Measurements from ENCODE around the gene KRTAP12-3. TPM values are rescaled to one million over a fixed set of nuclear protein-coding genes. Genes with fewer than 3 reads are reported as not detected.

KRTAP12-3 gene
- total and polyA plus RNA-seq, 2 donors (not counting 1 experiment from before 2014, with no cell fraction given), result not detected

DNA sequence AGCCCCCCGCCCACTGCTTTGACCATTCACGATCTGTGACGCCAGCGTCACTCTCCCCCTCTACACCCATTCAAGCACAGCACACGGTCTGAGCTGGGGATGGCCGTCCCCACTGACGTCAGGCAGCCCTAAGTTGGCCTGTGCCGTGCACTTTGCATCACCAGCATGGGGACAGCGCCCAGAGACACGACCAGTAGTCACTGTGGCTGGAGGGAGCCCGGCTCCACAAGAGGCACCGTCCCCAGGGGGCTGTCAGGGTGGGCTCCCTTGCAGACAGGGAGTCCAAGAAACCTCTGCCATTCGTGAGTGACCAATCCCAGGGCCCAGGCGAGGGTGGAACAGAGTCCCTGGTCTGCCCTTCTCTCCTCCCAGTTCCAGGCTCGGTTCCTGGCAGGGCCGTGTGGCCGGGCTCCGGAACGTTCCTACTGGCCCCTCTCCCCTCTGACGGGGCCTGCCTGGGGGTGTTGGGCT, 43.5 kb upstream of the KRTAP12-3 start:
- H3K4me2 ChIP-seq (replicated peaks; ENCODE audit: low read depth, low read length, poor library complexity, severe bottlenecking), result no peak overlapping the region
- peaks cover 2 to 45% (median 22%) of the 10 kb centered on the region in 3 donors for H3K9me3 ChIP-seq (ENCODE audit: control extremely low read depth in 1 of 3, control insufficient read depth in 2 of 3, insufficient read depth in 1 of 3, low read length in 2 of 3)
- H3K27me3 Mint-ChIP-seq, result peaks cover 4% of the 10 kb centered on the region
- H3K79me2 ChIP-seq (ENCODE audit: control insufficient read depth, insufficient read depth, low read length), result no peaks in the 10 kb centered on the region
- peaks cover 13% of the 10 kb centered on the region for H3K9me3 Mint-ChIP-seq (ENCODE audit: insufficient read depth)
- peaks cover 12% of the 10 kb centered on the region for H3K4me1 Mint-ChIP-seq
- ChIA-PET POLR2A (no interaction called here), CTCF (no interaction called here)
- DNase-seq, result no peak
- H4K20me1 ChIP-seq (ENCODE audit: control insufficient read depth, insufficient read depth, low read length, poor library complexity, severe bottlenecking), result no peaks in the 10 kb centered on the region
- H3K27ac Mint-ChIP-seq, result no peak overlapping the region
- ATAC-seq (ENCODE audit: low read depth), result no peak
- WGBS (ENCODE audit: insufficient coverage), result 79% methylated on average over 14 of the region's 20 CpGs
- no peak overlapping the region for H3K9ac ChIP-seq (ENCODE audit: low read length)
- peaks cover 10 to 11% of the 10 kb centered on the region in 2 donors for H3K4me1 ChIP-seq (ENCODE audit: control insufficient read depth in 2 of 2, insufficient read depth in 2 of 2, low read length in 2 of 2)
- H3K36me3 ChIP-seq (replicated peaks in 1 of 2; ENCODE audit: control extremely low read depth in 1 of 2, control insufficient read depth in 1 of 2, extremely low read depth in 1 of 2, insufficient read depth in 2 of 2, low read length in 1 of 2), result no peaks in the 10 kb centered on the region
- H3K27me3 ChIP-seq (replicated peaks in 1 of 4; ENCODE audit: control extremely low read depth in 1 of 4, control insufficient read depth in 3 of 4, insufficient read depth in 4 of 4, low read length in 3 of 4), result peaks cover 0 to 3% (median 1%) of the 10 kb centered on the region in 4 experiments
- TF ChIP-seq, protein P1, sequence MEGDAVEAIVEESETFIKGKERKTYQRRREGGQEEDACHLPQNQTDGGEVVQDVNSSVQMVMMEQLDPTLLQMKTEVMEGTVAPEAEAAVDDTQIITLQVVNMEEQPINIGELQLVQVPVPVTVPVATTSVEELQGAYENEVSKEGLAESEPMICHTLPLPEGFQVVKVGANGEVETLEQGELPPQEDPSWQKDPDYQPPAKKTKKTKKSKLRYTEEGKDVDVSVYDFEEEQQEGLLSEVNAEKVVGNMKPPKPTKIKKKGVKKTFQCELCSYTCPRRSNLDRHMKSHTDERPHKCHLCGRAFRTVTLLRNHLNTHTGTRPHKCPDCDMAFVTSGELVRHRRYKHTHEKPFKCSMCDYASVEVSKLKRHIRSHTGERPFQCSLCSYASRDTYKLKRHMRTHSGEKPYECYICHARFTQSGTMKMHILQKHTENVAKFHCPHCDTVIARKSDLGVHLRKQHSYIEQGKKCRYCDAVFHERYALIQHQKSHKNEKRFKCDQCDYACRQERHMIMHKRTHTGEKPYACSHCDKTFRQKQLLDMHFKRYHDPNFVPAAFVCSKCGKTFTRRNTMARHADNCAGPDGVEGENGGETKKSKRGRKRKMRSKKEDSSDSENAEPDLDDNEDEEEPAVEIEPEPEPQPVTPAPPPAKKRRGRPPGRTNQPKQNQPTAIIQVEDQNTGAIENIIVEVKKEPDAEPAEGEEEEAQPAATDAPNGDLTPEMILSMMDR (IDR thresholded peaks at IDR 0.05), result no peak
- no peak for TF ChIP-seq EZH2 (IDR thresholded peaks at IDR 0.05; ENCODE audit: borderline replicate concordance, insufficient read depth, low read depth, low read length, poor library complexity, severe bottlenecking)
- H3K4me3 Mint-ChIP-seq, result no peak overlapping the region
- H3K27ac ChIP-seq (ENCODE audit: low read length in 2 of 2), result no peak overlapping the region
- no peak overlapping the region for H3K4me3 ChIP-seq (ENCODE audit: control extremely low read depth in 1 of 5, extremely low read depth in 1 of 5, insufficient read depth in 1 of 5, low read depth in 2 of 5, low read length in 4 of 5)
- no peak overlapping the region for H2AFZ ChIP-seq (ENCODE audit: insufficient read depth, low read depth, low read length, poor library complexity, severe bottlenecking)
- intact Hi-C loops (cut with micrococcal nuclease), result no loop called here

DNA sequence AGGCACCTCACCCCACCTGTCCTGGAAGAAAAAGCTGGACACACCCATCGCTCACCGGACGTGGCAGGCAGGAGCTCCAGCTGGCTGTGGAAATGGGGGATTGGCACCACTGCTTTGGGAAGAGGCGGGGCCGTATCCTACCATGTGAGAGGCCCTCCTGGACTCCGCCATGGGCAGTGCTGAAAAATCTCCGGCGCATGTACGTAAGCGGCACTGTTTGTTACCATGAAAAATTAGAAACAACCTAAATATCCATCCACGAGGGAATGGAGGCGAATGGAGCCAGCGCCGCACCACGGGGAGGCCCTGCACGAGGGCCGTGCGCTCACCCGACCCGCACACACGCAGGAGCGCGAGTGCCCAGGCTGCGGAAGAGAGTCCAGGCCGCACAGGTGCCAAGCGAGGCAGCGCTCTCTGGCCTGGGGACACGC, 42.8 kb upstream of the KRTAP12-3 start:
- ChIA-PET CTCF (interaction anchor here (0.6 kb wide), 1 partner anchor 480 kb away, joined by 3 read pairs; no protein-coding TSS in a partner anchor), POLR2A (no interaction called here)
- peaks cover 0 to 3% (median 1%) of the 10 kb centered on the region in 4 experiments for H3K27me3 ChIP-seq (replicated peaks in 1 of 4; ENCODE audit: control extremely low read depth in 1 of 4, control insufficient read depth in 3 of 4, insufficient read depth in 4 of 4, low read length in 3 of 4)
- peaks cover 14% of the 10 kb centered on the region for H3K4me1 Mint-ChIP-seq
- peaks cover 4% of the 10 kb centered on the region for H3K27me3 Mint-ChIP-seq
- TF ChIP-seq, protein P1 (IDR thresholded peaks at IDR 0.05), result no peak
- TF ChIP-seq EZH2 (IDR thresholded peaks at IDR 0.05; ENCODE audit: borderline replicate concordance, insufficient read depth, low read depth, low read length, poor library complexity, severe bottlenecking), result no peak
- H3K4me3 ChIP-seq (ENCODE audit: control extremely low read depth in 1 of 5, extremely low read depth in 1 of 5, insufficient read depth in 1 of 5, low read depth in 2 of 5, low read length in 4 of 5), result no peak overlapping the region
- no peak overlapping the region for H3K9ac ChIP-seq (ENCODE audit: low read length)
- WGBS (ENCODE audit: insufficient coverage), result 90% methylated on average over 21 of the region's 28 CpGs
- H3K27ac ChIP-seq (ENCODE audit: low read length in 2 of 2), result no peak overlapping the region
- no peak overlapping the region for H3K4me2 ChIP-seq (replicated peaks; ENCODE audit: low read depth, low read length, poor library complexity, severe bottlenecking)
- no peaks in the 10 kb centered on the region for H3K36me3 ChIP-seq (replicated peaks in 1 of 2; ENCODE audit: control extremely low read depth in 1 of 2, control insufficient read depth in 1 of 2, extremely low read depth in 1 of 2, insufficient read depth in 2 of 2, low read length in 1 of 2)
- no peak overlapping the region for H2AFZ ChIP-seq (ENCODE audit: insufficient read depth, low read depth, low read length, poor library complexity, severe bottlenecking)
- no peak overlapping the region for H3K27ac Mint-ChIP-seq
- H3K4me3 Mint-ChIP-seq, result no peak overlapping the region
- peaks cover 0 to 44% (median 16%) of the 10 kb centered on the region in 3 donors for H3K9me3 ChIP-seq (ENCODE audit: control extremely low read depth in 1 of 3, control insufficient read depth in 2 of 3, insufficient read depth in 1 of 3, low read length in 2 of 3)
- H3K9me3 Mint-ChIP-seq (ENCODE audit: insufficient read depth), result peaks cover 12% of the 10 kb centered on the region
- no peaks in the 10 kb centered on the region for H3K79me2 ChIP-seq (ENCODE audit: control insufficient read depth, insufficient read depth, low read length)
- ATAC-seq (ENCODE audit: low read depth) (no peak), DNase-seq (no peak)
- H4K20me1 ChIP-seq (ENCODE audit: control insufficient read depth, insufficient read depth, low read length, poor library complexity, severe bottlenecking), result no peaks in the 10 kb centered on the region
- peaks cover 11 to 13% of the 10 kb centered on the region in 2 donors for H3K4me1 ChIP-seq (ENCODE audit: control insufficient read depth in 2 of 2, insufficient read depth in 2 of 2, low read length in 2 of 2)
- intact Hi-C loops (cut with micrococcal nuclease), result no loop called here
